HG03520 (cell line): ENCODE results near the gene DPRX.

ENCODE experiments used
- ATAC-seq: cut with Tn5 transposase; IDR thresholded peaks from one replicate; pipeline ENCODE4 v1.9.1; 2021; ENCODE audit warnings: mild to moderate bottlenecking, moderate library complexity; ENCODE audit not compliant: unreplicated experiment

DPRX gene, protein sequence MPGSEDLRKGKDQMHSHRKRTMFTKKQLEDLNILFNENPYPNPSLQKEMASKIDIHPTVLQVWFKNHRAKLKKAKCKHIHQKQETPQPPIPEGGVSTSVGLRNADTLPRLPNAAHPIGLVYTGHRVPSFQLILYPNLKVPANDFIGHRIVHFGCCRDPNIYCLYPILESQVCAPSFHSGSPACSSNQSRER

GRCh38 chr19:53631949-53632407 is at the start of gene DPRX:
Gene DPRX (plus strand): TSS chr19:53631999. CDS start chr19:53632107, 108 bp downstream.
- ATAC-seq = no peak

- ATAC-seq = no peak
Observed at GRCh38 chr19:53583181-53583580, 48.6 kb upstream of the DPRX start.

DNA sequence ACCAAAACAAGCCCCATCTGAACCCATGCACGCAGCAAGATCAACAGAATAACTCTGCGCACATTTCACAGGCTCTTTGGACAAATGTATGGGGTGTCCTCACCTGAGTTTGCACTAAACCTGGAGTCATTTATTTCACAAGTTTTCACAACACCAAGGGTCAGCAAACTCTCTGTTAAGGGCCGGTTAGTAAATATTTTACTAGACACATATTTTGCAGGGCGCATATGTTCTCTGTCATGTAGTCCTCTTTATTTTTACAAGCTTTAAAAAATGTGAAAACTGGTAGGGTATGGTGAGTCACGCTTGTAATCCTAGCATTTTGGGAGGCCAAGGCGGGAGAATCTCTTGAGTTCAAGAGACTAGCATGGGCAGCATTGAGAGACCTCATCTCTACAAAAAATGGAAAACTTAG is 45.5 kb upstream of the DPRX start:
- ATAC-seq = no peak

- no peak for ATAC-seq
Observed at GRCh38 chr19:53594811-53595509, 36.8 kb upstream of the DPRX start.

DNA sequence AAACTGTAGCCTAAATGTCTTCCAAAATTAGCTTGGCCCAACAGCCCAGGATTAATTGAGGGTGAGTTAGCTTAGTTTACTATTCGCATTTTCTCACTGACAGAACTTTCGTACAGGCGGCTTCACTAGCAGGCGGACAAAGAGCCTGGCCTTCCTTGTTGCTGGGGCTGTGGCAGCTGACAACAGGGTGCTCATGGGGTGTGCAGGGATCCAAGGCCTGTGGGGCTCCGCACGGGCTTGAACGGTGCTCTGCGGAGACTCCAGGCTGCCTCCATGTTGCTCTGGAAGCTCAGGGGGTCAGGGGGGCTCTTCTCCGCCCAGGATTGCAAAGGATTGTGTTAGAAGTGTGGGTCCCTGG is 36.3 kb upstream of the DPRX start:
- no peak for ATAC-seq

GRCh38 chr19:53596056-53596455 is 35.7 kb upstream of the DPRX start:
- no peak for ATAC-seq

DNA sequence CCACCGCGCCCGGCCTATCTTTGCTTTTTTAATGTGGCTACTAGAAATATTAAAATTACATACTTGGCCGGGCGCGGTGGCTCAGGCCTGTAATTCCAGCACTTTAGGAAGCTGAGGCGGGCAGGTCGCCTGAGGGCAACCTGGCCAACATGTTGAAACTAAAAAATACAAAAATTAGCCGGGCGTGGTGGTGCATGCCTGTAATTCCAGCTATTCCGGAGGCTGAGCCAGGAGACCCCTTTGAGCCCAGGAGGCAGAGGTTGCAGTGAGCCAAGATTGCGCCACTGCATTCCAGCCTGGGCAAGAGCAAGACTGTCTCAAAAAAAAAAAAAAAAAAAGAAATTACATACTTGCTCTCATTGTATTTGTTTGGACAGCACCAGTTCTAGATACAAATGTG is 34.8 kb upstream of the DPRX start:
- ATAC-seq = no peak

- no peak for ATAC-seq
Observed at GRCh38 chr19:53598361-53598760, 33.4 kb upstream of the DPRX start.

- no peak for ATAC-seq
Observed at GRCh38 chr19:53600217-53600616, 31.6 kb upstream of the DPRX start.

DNA sequence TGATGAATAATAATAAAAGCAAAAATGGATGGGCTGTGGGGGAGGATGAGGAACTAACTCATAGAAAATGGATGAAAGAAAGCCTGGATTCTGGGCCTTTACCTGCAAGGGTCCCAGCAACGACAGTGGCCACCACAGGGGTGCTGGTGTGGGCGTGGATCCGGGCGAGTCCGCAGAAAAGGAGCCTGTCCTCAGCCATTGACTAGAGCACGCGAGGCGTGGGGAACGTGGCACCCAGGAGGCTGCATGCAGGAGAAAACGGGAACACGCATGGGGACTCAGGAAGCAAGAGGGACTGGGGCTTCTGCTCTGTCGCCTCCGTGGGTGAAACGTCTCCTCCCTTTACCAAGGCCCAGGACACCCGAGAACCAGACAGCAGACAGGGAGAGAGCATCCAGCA is 25.8 kb upstream of the DPRX start:
- ATAC-seq = no peak

GRCh38 chr19:53608381-53608780 is 23.4 kb upstream of the DPRX start:
- ATAC-seq = no peak

GRCh38 chr19:53612762-53613526 is 18.9 kb upstream of the DPRX start:
- ATAC-seq = no peak

DNA sequence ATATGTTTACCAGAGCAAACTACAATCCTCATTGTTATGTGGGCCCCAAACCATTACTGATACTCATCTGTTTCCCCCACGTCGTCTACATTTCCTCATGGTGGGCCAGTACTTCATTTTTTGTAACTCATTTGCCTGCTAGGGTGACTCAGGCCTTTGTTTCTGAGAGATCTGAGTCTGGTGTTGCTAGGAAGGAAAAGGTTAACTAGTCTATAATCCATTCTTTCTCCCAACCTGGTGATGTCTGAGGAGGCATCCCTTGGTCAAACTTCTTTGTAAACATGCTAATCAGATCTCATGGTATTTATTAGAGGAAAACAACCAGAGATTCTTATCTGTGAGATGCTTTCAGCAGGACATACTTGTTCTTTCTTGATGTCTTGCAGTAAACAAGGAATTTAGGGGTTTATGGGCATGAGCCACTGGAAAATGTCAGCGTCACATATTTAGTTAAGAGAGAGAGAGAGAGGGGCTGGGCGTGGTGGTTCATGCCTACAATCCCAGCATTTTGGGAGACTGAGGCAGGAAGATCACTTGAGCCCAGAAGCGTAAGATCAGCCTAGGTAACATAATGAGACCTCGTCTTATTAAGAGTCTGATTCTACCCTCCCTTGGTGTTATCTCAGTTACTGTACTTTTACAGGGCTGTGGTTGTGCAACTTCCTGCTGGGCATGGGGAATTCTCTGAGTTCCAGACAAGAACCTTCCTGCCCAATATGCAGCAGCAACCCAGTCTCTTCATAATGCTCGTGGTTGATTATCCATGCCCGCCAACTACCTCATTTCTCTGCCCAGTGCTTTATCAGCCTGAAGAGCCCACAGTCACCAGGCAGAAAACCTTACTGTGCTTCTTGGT is 9.7 kb upstream of the DPRX start:
- no peak for ATAC-seq

DNA sequence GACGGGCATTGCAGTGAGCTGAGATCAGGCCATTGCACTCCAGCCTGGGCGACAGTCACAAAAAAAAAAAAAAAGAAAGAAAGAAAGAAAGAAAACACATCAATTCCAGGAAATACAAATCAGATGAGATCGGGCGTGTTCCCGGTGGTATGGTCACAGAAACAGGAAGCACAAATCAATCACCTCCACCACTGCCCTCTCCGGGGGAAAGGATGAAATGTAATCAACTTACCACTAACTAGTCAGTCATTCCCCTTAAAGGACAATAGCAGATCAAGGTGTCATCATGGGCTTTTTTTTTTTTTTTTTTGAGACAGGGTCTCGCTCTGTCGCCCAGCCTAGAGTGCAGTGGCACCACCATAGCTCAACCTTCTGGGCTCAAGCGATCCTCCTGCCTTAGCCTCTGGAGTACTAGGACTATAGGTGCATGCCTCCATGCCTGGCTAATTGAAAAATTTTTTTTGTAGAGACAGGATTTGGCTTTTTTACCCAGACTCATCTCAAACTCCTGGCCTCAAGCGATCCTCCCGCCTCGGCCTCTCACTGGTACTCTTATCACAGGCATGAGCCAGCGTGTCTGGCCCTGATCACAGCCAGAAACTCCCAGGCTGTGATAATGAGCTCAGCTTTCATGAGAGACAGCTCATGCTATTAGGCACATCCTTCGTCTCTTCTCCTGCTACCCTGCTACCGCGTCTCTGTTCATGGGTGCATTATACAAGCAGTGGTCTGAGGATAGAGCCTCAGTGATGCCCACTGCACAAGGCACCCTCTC is 6.8 kb upstream of the DPRX start:
- ATAC-seq = no peak

DNA sequence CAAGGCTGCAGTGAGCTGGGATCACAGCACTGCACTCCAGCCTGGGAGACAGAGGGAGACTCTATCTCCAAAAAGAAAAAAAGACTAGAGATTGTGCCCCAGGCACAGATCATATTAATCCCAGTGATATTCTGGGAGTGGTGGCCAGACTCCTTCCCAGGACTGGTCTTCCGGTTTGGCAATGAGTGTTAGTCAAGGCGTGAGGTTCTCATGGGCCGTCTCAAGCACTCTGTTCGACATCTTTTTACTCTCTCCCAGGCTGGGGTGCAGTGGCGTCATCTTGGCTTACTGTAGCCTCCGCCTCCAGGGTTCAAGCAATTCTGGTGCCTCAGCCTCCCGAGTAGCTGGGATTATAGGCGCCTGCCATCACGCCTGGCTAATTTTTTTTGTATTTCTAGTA is 5.3 kb upstream of the DPRX start:
- ATAC-seq = no peak

- no peak for ATAC-seq
Observed at GRCh38 chr19:53626976-53627375, 4.8 kb upstream of the DPRX start.

GRCh38 chr19:53634768-53635167 is 3.0 kb downstream of the DPRX start:
- ATAC-seq = no peak

DNA sequence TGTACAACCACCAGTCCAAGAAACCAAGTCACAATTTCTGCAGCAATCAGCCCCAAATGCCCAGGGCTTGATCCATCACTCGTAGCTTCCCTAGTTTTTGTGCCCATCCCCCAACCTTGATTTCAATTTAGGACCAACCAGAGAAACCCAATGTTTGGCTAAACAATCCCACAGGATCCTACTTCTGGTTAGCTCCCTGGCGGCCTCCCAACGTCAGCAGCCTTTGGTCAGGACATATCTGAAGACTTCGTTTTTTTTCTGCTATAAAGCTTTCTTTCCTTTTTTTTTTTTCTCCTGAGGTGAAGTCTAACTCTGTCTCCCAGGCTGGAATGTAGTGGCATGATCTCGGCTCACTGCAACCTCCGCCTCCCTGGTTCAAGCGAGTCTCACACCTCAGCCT is 7.7 kb downstream of the DPRX start:
- ATAC-seq = no peak

- ATAC-seq = no peak
Observed at GRCh38 chr19:53642381-53643099, 10.7 kb downstream of the DPRX start.
